Measurements from ENCODE around the gene TMCC3.
A peak's percentile ranks its signal among the peaks of the same experiment; 100 is the strongest.
"Not testable (repeated sequence)": the region's sequence is repeated elsewhere in the genome, so short reads cannot be mapped to it uniquely, and the experiment has no call there.

TMCC3 gene

GRCh38 chr12:94604366-94604698 is 46.0 kb downstream of the TMCC3 start:
- DNase-seq (ENCODE audit: low spot score) (no peak), FAIRE-seq (no peak)

GRCh38 chr12:94603434-94604365 is 46.7 kb downstream of the TMCC3 start:
- no peak for FAIRE-seq
- no peak for DNase-seq (ENCODE audit: low spot score)

GRCh38 chr12:94602024-94602423 is 48.3 kb downstream of the TMCC3 start:
- FAIRE-seq, result no peak

GRCh38 chr12:94601307-94601706 is 49.0 kb downstream of the TMCC3 start:
- not testable (repeated sequence) for FAIRE-seq; DNase-seq (ENCODE audit: low spot score)

More at GRCh38 chr12:94602024-94602423, 48.3 kb downstream of the TMCC3 start:
- DNase-seq (ENCODE audit: low spot score), result no peak

GRCh38 chr12:94599189-94599588 is 51.2 kb downstream of the TMCC3 start:
- FAIRE-seq, result no peak
- no peak for DNase-seq (ENCODE audit: low spot score)

GRCh38 chr12:94597268-94597667 is 53.1 kb downstream of the TMCC3 start:
- FAIRE-seq, result no peak
- DNase-seq (ENCODE audit: low spot score), result no peak

- no peak for DNase-seq (ENCODE audit: low spot score)
- no peak for FAIRE-seq
Observed at GRCh38 chr12:94596596-94596995, 53.8 kb downstream of the TMCC3 start.

- FAIRE-seq, result no peak
- DNase-seq (ENCODE audit: low spot score), result peak; percentile 15
Observed at GRCh38 chr12:94595152-94595551, 55.2 kb downstream of the TMCC3 start.

- FAIRE-seq (no peak), DNase-seq (ENCODE audit: low spot score) (no peak)
Observed at GRCh38 chr12:94594443-94594825, 55.9 kb downstream of the TMCC3 start.

GRCh38 chr12:94593822-94594442 is 56.4 kb downstream of the TMCC3 start:
- no peak for FAIRE-seq
- no peak for DNase-seq (ENCODE audit: low spot score)

GRCh38 chr12:94592723-94593122 is 57.6 kb downstream of the TMCC3 start:
- FAIRE-seq, result not testable (repeated sequence)

GRCh38 chr12:94592080-94592479 is 58.3 kb downstream of the TMCC3 start:
- FAIRE-seq (no peak), DNase-seq (ENCODE audit: low spot score) (no peak)

More at GRCh38 chr12:94592723-94593122, 57.6 kb downstream of the TMCC3 start:
- not testable (repeated sequence) for DNase-seq (ENCODE audit: low spot score)

GRCh38 chr12:94590428-94590827 is 59.9 kb downstream of the TMCC3 start:
- DNase-seq (ENCODE audit: low spot score) (no peak), FAIRE-seq (no peak)

- no peak for DNase-seq (ENCODE audit: low spot score)
- no peak for FAIRE-seq
Observed at GRCh38 chr12:94589591-94590001, 60.8 kb downstream of the TMCC3 start.

- no peak for FAIRE-seq
- DNase-seq (ENCODE audit: low spot score), result no peak
Observed at GRCh38 chr12:94588346-94588745, 62.0 kb downstream of the TMCC3 start.

GRCh38 chr12:94587266-94588241 is 62.8 kb downstream of the TMCC3 start:
- DNase-seq (ENCODE audit: low spot score) (no peak), FAIRE-seq (no peak)

- FAIRE-seq, result no peak
- DNase-seq (ENCODE audit: low spot score), result no peak
Observed at GRCh38 chr12:94586589-94587259, 63.6 kb downstream of the TMCC3 start.

- no peak for FAIRE-seq
Observed at GRCh38 chr12:94585626-94586025, 64.7 kb downstream of the TMCC3 start.

GRCh38 chr12:94584377-94584776 is 66.0 kb downstream of the TMCC3 start:
- FAIRE-seq, result no peak
- no peak for DNase-seq (ENCODE audit: low spot score)

More at GRCh38 chr12:94585626-94586025, 64.7 kb downstream of the TMCC3 start:
- DNase-seq (ENCODE audit: low spot score), result no peak

GRCh38 chr12:94582591-94582990 is 67.8 kb downstream of the TMCC3 start:
- DNase-seq (ENCODE audit: low spot score) (no peak), FAIRE-seq (no peak)
